ENCODE results near the gene APBB1.

The APBB1 gene

DNA sequence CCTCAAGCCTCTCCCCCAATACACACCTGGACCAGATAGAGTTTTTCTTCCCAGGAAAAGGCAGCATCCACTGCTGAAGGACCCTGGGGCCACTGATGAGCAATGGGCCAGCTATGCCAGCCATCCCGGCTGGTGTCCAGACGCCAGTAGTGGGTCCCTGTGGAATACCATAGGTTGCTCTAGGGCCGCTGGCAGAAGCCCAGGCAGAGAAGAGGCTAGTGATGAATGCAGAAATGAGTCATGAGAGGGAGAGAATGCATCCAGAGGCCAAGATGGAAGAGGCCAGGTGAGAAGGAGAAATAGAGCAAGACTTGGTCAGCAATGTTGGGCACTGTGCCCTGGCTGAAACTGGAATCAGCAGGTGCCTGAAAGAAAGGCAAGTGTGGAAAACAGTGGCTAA, 13.0 kb upstream of the APBB1 start:
- Histone ChIP-seq H4K20me1 (ENCODE audit: insufficient read depth, low read length) (no peaks in the 10 kb centered on the region), H3K4me1 (ENCODE audit: insufficient read depth, low read length) (no peaks in the 10 kb centered on the region), H3K79me2 (ENCODE audit: insufficient read depth, low read length) (no peaks in the 10 kb centered on the region), H3K9me3 (ENCODE audit: insufficient read depth, low read length, severe bottlenecking) (no peaks in the 10 kb centered on the region), H3K27me3 (ENCODE audit: insufficient read depth, low read length, poor library complexity) (no peaks in the 10 kb centered on the region), H3K27ac (ENCODE audit: low read length) (no peak overlapping the region), H3K4me2 (ENCODE audit: insufficient read depth, low read length) (no peak overlapping the region), H3K4me3 (ENCODE audit: low read depth in 1 of 2, low read length in 2 of 2) (no peak overlapping the region), H3K9ac (ENCODE audit: low read depth, low read length) (no peak overlapping the region), H2AFZ (ENCODE audit: low read depth, low read length) (no peak overlapping the region), H3K36me3 (ENCODE audit: insufficient read depth, low read length) (no peaks in the 10 kb centered on the region)
- ATAC-seq (ENCODE audit: insufficient read depth, low read depth) = no peak
- no peak for DNase-seq
- TF ChIP-seq, protein P1, sequence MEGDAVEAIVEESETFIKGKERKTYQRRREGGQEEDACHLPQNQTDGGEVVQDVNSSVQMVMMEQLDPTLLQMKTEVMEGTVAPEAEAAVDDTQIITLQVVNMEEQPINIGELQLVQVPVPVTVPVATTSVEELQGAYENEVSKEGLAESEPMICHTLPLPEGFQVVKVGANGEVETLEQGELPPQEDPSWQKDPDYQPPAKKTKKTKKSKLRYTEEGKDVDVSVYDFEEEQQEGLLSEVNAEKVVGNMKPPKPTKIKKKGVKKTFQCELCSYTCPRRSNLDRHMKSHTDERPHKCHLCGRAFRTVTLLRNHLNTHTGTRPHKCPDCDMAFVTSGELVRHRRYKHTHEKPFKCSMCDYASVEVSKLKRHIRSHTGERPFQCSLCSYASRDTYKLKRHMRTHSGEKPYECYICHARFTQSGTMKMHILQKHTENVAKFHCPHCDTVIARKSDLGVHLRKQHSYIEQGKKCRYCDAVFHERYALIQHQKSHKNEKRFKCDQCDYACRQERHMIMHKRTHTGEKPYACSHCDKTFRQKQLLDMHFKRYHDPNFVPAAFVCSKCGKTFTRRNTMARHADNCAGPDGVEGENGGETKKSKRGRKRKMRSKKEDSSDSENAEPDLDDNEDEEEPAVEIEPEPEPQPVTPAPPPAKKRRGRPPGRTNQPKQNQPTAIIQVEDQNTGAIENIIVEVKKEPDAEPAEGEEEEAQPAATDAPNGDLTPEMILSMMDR (IDR thresholded peaks at IDR 0.05; ENCODE audit: borderline replicate concordance, extremely low read depth, low read length, poor library complexity, severe bottlenecking) = no peak
- TF ChIP-seq EZH2 (IDR thresholded peaks at IDR 0.05; ENCODE audit: borderline replicate concordance, low read depth, low read length, severe bottlenecking) = no peak

DNA sequence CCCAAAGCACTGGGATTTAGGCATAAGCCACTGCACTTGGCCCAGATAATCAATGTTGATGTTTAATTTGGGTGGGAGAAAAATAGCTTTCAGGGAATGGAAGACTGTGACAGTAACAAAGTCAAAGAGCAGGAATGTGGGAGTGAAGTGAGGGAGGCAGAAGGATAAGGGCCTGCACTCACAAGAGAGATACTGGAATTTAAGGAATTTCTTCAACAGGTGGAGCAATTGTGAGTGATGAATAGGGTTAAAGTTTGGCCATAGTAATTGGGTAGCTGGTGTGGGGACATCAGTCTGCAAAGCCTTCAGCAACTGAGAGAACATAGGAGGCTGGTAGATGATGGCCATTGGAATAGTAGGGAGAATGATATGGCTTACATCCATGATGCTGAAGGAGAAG, 8.6 kb upstream of the APBB1 start:
- Histone ChIP-seq H3K79me2 (ENCODE audit: insufficient read depth, low read length) (no peaks in the 10 kb centered on the region), H3K4me1 (ENCODE audit: insufficient read depth, low read length) (no peaks in the 10 kb centered on the region), H2AFZ (ENCODE audit: low read depth, low read length) (no peak overlapping the region), H3K36me3 (ENCODE audit: insufficient read depth, low read length) (no peaks in the 10 kb centered on the region), H3K27me3 (ENCODE audit: insufficient read depth, low read length, poor library complexity) (peaks cover 6% of the 10 kb centered on the region), H3K4me2 (ENCODE audit: insufficient read depth, low read length) (no peak overlapping the region), H4K20me1 (ENCODE audit: insufficient read depth, low read length) (no peaks in the 10 kb centered on the region), H3K9me3 (ENCODE audit: insufficient read depth, low read length, severe bottlenecking) (no peaks in the 10 kb centered on the region), H3K27ac (ENCODE audit: low read length) (no peak overlapping the region), H3K9ac (ENCODE audit: low read depth, low read length) (no peak overlapping the region), H3K4me3 (ENCODE audit: low read depth in 1 of 2, low read length in 2 of 2) (no peak overlapping the region)
- ATAC-seq (ENCODE audit: insufficient read depth, low read depth) (no peak), DNase-seq (no peak)
- TF ChIP-seq EZH2 (IDR thresholded peaks at IDR 0.05; ENCODE audit: borderline replicate concordance, low read depth, low read length, severe bottlenecking) = no peak
- TF ChIP-seq, protein P1 (IDR thresholded peaks at IDR 0.05; ENCODE audit: borderline replicate concordance, extremely low read depth, low read length, poor library complexity, severe bottlenecking) = no peak

DNA sequence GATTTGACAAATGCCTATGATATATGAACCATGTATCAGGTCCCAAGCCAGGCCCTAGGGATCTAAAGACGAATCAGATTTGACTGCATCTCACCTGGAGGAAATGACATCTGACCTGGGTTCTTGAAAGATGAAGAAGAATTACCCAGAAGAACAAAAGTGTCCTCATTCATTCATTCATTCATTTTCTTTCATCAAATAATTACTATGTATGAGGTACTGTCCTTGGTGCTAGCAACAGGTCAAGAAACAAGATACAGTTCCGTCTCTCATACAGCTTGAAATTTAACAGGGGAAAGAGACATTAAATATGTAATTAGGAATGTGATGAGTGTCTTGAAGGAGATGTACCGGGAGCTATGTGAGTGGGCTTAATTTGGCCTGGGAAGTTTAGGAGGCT, 1.8 kb upstream of the APBB1 start:
- Histone ChIP-seq H3K27ac (ENCODE audit: low read length) (no peak overlapping the region), H3K9ac (ENCODE audit: low read depth, low read length) (no peak overlapping the region), H3K4me3 (ENCODE audit: low read depth in 1 of 2, low read length in 2 of 2) (no peak overlapping the region), H3K27me3 (ENCODE audit: insufficient read depth, low read length, poor library complexity) (peaks cover 30% of the 10 kb centered on the region), H4K20me1 (ENCODE audit: insufficient read depth, low read length) (no peaks in the 10 kb centered on the region; the same call in 1 of the 2 replicates), H3K9me3 (ENCODE audit: insufficient read depth, low read length, severe bottlenecking) (no peaks in the 10 kb centered on the region), H3K4me1 (ENCODE audit: insufficient read depth, low read length) (peaks cover 6% of the 10 kb centered on the region; the same call in 1 of the 2 replicates), H3K4me2 (ENCODE audit: insufficient read depth, low read length) (no peak overlapping the region), H3K36me3 (ENCODE audit: insufficient read depth, low read length) (no peaks in the 10 kb centered on the region), H2AFZ (ENCODE audit: low read depth, low read length) (no peak overlapping the region), H3K79me2 (ENCODE audit: insufficient read depth, low read length) (no peaks in the 10 kb centered on the region)
- no peak for TF ChIP-seq EZH2 (IDR thresholded peaks at IDR 0.05; ENCODE audit: borderline replicate concordance, low read depth, low read length, severe bottlenecking)
- TF ChIP-seq, protein P1 (IDR thresholded peaks at IDR 0.05; ENCODE audit: borderline replicate concordance, extremely low read depth, low read length, poor library complexity, severe bottlenecking) = no peak
- ATAC-seq (ENCODE audit: insufficient read depth, low read depth) = no peak
- DNase-seq = no peak
